ENCODE measurements around the gene EFCAB14.

GRCh38 chr1:46630719-46631118 is 88.2 kb downstream of the EFCAB14 start:
- TF ChIP-seq, protein P1, sequence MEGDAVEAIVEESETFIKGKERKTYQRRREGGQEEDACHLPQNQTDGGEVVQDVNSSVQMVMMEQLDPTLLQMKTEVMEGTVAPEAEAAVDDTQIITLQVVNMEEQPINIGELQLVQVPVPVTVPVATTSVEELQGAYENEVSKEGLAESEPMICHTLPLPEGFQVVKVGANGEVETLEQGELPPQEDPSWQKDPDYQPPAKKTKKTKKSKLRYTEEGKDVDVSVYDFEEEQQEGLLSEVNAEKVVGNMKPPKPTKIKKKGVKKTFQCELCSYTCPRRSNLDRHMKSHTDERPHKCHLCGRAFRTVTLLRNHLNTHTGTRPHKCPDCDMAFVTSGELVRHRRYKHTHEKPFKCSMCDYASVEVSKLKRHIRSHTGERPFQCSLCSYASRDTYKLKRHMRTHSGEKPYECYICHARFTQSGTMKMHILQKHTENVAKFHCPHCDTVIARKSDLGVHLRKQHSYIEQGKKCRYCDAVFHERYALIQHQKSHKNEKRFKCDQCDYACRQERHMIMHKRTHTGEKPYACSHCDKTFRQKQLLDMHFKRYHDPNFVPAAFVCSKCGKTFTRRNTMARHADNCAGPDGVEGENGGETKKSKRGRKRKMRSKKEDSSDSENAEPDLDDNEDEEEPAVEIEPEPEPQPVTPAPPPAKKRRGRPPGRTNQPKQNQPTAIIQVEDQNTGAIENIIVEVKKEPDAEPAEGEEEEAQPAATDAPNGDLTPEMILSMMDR (IDR thresholded peaks at IDR 0.05; ENCODE audit: low read depth, low read length), result no peak
- TF ChIP-seq EZH2phosphoT487 (IDR thresholded peaks at IDR 0.05; ENCODE audit: low read depth), result no peak

Measured in OCI-LY3 (cell line).